ENCODE results near the gene TTLL3.

TTLL3 gene

DNA sequence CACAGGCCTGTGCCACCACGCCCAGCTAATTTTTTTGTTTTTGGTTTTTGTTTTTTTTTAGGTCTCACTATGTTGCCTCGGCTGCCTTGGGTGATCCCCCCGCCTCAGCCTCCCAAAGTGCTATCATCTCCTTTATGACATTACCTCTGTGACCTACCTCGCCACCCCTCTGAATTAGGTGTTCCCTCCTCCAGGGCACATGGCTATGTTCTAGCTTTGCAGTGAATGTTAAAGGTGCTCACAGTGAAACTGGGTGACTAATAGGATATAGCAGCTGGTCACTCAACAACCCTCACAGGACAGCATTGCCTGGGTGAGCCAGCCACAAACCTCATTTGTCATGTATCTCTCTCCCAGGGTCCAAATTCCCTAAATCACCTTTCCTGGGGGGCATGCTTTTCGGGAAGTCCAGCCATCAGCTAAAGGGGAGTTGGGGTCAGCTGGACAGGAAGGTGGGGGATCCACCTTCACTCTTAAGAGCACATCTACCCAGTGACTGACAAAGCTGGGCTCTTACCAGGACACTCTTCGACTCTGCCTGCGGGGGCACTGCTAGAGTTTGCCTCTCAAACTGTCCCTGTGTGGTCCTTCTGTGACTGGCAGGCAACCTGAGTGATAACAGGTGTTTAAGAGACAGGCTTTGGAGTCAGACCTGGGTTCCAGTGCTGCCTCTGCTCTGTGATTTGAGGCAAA is 1.6 kb upstream of the TTLL3 start:
- Mint-ChIP-seq H3K4me3 (peak overlapping the region; percentile 81), H3K27me3 (no peaks in the 10 kb centered on the region), H3K27ac (peak overlapping the region; percentile 96), H3K9me3 (ENCODE audit: low read depth) (no peaks in the 10 kb centered on the region), H3K4me1 (ENCODE audit: low read depth) (peaks cover 37% of the 10 kb centered on the region), H3K36me3 (peaks cover 2% of the 10 kb centered on the region)

DNA sequence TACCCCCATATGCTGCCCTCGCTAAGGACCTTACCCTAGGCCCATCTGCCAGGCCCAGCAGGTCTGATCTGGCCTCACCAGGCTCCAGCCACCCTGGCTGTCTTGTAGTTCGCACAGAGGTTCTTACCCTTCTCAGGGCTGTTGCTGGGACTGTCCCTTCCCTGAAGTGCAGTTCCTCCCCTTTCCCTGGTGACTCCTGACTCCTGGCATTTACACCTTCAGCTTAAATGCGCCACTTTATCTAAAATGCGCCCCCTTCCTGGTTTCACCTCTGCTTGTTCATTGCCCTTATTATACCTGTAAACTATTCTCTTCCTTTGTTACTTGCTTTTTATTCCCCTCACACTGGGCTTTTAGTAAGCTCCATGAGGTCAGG is 835 bp upstream of the TTLL3 start:
- Mint-ChIP-seq H3K4me1 (ENCODE audit: low read depth) (peaks cover 36% of the 10 kb centered on the region), H3K27ac (peak overlapping the region; percentile 96), H3K4me3 (peak overlapping the region; percentile 81), H3K36me3 (no peaks in the 10 kb centered on the region), H3K27me3 (no peaks in the 10 kb centered on the region), H3K9me3 (ENCODE audit: low read depth) (no peaks in the 10 kb centered on the region)

DNA sequence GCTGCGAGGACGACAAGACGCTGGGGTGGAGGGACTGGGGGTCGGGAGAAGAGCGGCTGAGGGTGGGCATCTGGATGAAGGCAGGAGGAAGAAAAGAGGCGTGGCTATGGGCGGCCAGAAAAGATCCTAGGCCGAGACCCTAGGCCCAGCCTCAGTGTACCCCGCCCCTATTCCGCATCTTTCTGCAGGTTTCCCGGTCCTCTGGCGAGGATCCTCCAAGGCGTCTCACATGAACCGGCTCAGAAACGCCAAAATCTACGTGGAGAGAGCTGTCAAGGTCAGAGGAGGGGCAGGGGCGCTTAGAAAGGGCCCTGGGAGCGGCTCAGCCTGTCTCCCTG is 340 bp downstream of the TTLL3 start:
- Mint-ChIP-seq H3K27me3 (no peaks in the 10 kb centered on the region), H3K4me1 (ENCODE audit: low read depth) (peaks cover 36% of the 10 kb centered on the region), H3K9me3 (ENCODE audit: low read depth) (no peaks in the 10 kb centered on the region), H3K4me3 (peak overlapping the region; percentile 77), H3K36me3 (no peaks in the 10 kb centered on the region), H3K27ac (peak overlapping the region; percentile 59)

DNA sequence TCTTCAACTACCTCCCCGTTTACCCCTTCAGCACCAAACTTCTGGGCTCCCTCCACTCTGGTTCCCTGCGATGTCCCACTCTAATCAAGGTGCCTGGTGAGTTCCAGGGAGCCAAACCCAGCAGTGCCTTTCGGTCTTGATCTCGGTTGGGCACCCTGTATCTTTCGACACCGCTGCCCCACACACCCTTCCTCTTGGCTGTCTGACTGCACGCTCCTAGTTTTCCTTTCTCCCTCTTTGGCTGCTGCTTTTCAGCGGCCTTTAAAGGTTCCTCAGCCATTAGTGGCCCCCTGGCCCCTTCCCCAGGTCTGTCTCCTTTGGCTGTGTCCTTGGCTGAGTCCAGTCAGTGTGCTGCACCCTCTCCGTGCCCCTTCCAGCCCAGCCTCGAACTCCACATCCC is 784 bp downstream of the TTLL3 start:
- H3K9me3 Mint-ChIP-seq (ENCODE audit: low read depth): no peaks in the 10 kb centered on the region
- peak overlapping the region; percentile 59 for H3K27ac Mint-ChIP-seq
- H3K4me3 Mint-ChIP-seq: peak overlapping the region; percentile 77
- H3K4me1 Mint-ChIP-seq (ENCODE audit: low read depth): peaks cover 36% of the 10 kb centered on the region
- no peaks in the 10 kb centered on the region for H3K27me3 Mint-ChIP-seq
- H3K36me3 Mint-ChIP-seq: no peaks in the 10 kb centered on the region

DNA sequence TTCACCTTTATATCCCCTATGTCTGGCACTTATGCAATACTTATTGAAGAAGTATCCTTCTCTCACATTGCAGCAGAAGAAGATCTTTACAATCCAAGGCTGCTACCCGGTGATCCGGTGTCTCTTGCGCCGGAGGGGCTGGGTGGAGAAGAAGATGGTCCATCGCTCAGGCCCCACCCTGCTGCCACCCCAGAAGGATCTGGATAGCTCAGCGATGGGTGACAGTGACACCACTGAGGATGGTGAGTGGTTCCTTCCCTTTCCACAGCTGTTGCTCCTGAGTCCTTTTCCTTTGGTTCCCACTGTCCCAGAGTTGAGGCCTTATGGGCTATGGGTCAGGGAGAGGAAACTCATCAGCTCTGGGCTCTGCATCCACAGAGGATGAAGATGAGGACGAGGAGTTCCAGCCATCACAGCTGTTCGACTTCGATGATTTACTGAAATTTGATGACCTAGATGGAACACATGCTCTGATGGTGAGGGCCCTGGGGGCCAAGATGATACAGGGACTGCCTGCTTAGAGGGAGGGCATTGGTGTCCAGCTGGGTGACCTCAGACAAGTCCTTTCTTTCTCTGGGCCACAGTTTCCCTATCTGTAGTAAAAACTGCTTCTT is 2.9 kb downstream of the TTLL3 start:
- no peaks in the 10 kb centered on the region for H3K27me3 Mint-ChIP-seq

DNA sequence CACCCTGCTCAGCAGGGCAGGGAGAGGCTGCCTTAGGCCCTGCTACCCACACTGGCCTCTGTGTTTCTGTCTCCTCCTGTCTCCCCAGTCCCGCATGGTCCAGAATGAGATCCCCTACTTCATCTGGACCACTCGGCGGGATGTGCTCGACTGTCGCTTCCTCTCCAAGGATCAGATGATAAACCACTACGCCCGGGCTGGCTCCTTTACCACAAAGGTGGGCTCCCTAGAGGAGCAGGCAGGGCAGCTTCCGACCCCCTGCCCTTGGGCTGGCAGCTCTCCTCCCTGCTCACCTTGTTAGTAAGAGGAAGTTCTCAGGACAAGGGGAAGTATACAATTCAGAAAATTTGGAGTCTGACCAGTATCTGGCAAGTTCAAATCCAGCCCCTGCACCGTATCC is 5.9 kb downstream of the TTLL3 start:
- Mint-ChIP-seq H3K27ac (no peak overlapping the region), H3K4me1 (ENCODE audit: low read depth) (peaks cover 8% of the 10 kb centered on the region), H3K27me3 (no peaks in the 10 kb centered on the region), H3K36me3 (peaks cover 6% of the 10 kb centered on the region), H3K4me3 (no peak overlapping the region), H3K9me3 (ENCODE audit: low read depth) (no peaks in the 10 kb centered on the region)

More for the DNA sequence above, 2.9 kb downstream of the TTLL3 start:
- Mint-ChIP-seq H3K9me3 (ENCODE audit: low read depth) (no peaks in the 10 kb centered on the region), H3K36me3 (peaks cover under 1% of the 10 kb centered on the region), H3K4me3 (no peak overlapping the region), H3K27ac (no peak overlapping the region), H3K4me1 (ENCODE audit: low read depth) (peaks cover 30% of the 10 kb centered on the region)

DNA sequence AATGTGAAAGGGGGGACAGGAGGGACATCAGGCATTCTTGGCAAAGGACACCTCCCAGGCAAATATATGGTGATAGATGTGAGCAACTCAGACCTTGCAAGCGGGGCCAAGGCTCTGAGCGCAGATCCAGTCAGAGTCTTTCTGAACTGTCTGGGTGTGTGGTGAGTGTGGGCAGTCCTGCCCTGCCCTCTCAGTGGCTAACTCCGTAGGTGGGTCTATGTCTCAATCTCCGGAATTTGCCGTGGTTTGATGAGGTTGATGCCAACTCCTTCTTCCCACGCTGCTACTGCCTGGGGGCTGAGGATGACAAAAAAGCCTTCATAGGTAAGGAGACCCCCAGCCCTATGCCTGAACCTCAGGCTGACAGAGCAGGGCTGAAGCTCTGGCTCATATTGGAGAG is 7.4 kb downstream of the TTLL3 start:
- no peak overlapping the region for H3K27ac Mint-ChIP-seq
- H3K27me3 Mint-ChIP-seq: no peaks in the 10 kb centered on the region
- peaks cover 8% of the 10 kb centered on the region for H3K36me3 Mint-ChIP-seq
- no peak overlapping the region for H3K4me3 Mint-ChIP-seq
- no peaks in the 10 kb centered on the region for H3K4me1 Mint-ChIP-seq (ENCODE audit: low read depth)
- no peaks in the 10 kb centered on the region for H3K9me3 Mint-ChIP-seq (ENCODE audit: low read depth)

DNA sequence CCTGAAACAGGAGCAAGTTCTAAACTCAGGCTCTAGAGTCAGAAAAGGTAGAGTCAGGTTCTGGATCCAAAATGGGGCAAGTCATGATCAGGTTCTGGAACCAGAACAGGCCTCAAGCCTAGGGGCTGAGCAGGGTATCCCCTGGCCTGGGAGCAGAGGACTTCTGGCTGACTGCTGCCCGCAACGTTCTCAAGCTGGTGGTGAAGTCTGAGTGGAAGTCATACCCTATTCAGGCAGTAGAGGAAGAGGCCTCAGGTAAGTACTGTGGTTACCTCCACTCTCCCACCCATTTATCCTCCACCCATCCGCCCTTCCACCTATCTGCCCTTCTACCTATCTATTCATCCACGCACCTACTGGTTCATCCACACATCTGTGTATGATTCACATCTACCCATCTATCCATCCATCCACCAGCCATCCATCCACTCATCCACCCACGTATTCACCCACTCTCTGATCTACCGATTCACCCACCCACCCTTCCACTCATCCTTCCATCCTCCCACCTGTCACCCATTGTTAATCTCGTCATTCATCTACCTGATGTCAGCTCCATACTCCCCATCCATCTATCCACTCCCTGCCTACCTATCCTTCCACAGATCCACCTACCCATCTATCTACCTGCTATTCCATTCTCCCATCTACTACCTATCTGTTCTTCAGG is 8.7 kb downstream of the TTLL3 start:
- H3K27ac Mint-ChIP-seq: no peak overlapping the region
- no peaks in the 10 kb centered on the region for H3K9me3 Mint-ChIP-seq (ENCODE audit: low read depth)
- H3K27me3 Mint-ChIP-seq: no peaks in the 10 kb centered on the region
- H3K36me3 Mint-ChIP-seq: peaks cover 8% of the 10 kb centered on the region
- H3K4me3 Mint-ChIP-seq: no peak overlapping the region
- no peaks in the 10 kb centered on the region for H3K4me1 Mint-ChIP-seq (ENCODE audit: low read depth)

DNA sequence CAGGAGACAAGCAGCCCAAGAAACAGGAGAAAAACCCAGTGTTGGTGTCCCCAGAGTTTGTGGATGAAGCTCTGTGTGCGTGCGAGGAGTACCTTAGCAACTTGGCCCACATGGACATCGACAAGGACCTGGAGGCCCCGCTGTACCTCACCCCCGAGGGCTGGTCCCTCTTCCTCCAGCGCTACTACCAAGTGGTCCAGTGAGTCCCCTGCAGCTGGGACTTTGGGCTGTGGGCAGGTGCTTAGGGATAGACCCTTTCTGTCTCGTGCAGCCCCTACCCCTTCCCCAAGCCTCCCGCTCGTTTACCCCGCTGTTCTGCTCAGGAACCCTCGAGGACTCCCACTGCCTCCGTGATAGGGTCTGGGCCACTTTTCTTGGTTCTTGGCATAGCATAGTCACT is 10.5 kb downstream of the TTLL3 start:
- Mint-ChIP-seq H3K36me3 (peaks cover 8% of the 10 kb centered on the region), H3K27me3 (no peaks in the 10 kb centered on the region), H3K4me3 (no peak overlapping the region), H3K9me3 (ENCODE audit: low read depth) (no peaks in the 10 kb centered on the region), H3K27ac (no peak overlapping the region), H3K4me1 (ENCODE audit: low read depth) (no peaks in the 10 kb centered on the region)

DNA sequence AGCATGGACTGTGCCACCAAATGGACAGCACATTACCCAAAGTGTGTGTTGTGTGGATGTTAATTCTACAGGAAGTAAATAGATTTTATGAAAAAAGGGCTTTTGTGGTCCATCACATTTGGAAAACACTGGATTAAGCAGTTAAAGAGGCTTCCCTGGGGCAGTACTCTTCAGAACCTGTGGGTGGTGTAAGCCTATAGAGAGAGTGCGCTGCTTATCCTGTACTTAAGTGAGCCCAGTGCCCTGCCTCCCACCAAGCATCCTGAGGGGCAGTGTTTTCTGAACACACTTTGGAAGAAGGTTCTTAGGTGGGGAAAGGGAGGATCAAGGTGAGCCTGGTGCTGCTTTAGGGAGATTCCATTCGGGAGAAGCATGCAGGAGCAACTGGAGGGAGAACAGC is 10.9 kb downstream of the TTLL3 start:
- H3K4me1 Mint-ChIP-seq (ENCODE audit: low read depth): no peaks in the 10 kb centered on the region
- no peaks in the 10 kb centered on the region for H3K27me3 Mint-ChIP-seq
- H3K9me3 Mint-ChIP-seq (ENCODE audit: low read depth): no peaks in the 10 kb centered on the region
- H3K4me3 Mint-ChIP-seq: no peak overlapping the region
- peaks cover 8% of the 10 kb centered on the region for H3K36me3 Mint-ChIP-seq
- no peak overlapping the region for H3K27ac Mint-ChIP-seq

DNA sequence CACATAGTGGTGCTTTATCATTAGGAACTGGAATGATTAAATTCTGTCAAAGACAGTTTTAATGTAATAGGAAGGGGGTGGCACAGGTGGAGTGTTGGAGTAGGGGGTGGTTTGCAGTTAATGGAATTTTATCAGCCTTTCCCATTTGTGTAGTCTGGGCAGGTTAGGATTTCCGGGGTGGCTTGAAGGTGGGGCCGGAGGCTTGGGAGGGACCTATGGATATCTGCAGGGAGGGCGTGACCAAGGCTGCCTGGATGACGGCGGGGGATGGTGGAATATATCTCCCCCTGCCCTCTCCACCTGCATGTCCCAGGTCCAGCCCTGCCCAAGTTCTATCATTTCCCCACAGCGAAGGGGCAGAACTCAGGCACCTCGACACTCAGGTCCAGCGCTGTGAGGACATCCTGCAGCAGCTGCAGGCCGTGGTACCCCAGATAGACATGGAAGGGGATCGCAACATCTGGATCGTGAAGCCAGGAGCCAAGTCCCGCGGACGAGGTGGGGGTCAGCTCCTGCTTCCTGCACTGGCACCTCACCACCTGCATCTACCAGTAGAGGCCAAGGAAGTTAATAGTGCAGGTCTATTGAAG is 15.5 kb downstream of the TTLL3 start:
- no peak overlapping the region for H3K4me3 Mint-ChIP-seq
- no peaks in the 10 kb centered on the region for H3K9me3 Mint-ChIP-seq (ENCODE audit: low read depth)
- H3K27ac Mint-ChIP-seq: no peak overlapping the region
- H3K27me3 Mint-ChIP-seq: no peaks in the 10 kb centered on the region
- H3K36me3 Mint-ChIP-seq: peaks cover 2% of the 10 kb centered on the region
- H3K4me1 Mint-ChIP-seq (ENCODE audit: low read depth): no peaks in the 10 kb centered on the region

DNA sequence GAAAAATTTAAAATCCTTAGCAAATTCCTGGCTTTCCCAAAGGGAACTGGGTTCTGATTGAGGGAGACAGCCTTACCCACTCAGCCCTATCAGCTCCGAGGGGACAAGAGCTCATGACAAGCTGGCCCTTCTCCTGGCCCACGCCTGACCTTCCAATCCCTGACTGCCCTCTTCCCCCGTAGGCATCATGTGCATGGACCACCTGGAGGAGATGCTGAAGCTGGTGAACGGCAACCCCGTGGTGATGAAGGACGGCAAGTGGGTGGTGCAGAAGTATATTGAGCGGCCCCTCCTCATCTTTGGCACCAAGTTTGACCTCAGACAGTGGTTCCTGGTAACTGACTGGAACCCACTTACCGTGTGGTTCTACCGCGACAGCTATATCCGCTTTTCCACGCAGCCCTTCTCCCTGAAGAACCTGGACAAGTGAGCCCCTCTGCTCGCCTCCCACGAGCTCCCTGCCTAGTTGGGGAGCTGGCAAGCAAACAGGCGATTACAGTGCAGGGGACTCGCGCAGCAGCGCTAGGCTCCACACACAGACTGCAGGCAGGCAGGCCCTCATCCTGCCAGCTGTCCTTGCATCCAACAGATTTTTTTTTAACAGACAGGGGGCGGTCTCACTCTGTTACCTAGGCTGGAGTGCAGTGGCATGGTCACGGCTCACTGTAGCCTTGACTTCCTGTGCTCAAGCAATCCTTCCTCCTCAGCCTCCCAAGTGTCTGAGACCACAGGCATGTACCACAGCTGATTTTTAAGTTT is 16.9 kb downstream of the TTLL3 start:
- Mint-ChIP-seq H3K4me1 (ENCODE audit: low read depth) (peaks cover 7% of the 10 kb centered on the region), H3K9me3 (ENCODE audit: low read depth) (no peaks in the 10 kb centered on the region), H3K27ac (no peak overlapping the region), H3K36me3 (peaks cover 2% of the 10 kb centered on the region), H3K27me3 (no peaks in the 10 kb centered on the region), H3K4me3 (no peak overlapping the region)

DNA sequence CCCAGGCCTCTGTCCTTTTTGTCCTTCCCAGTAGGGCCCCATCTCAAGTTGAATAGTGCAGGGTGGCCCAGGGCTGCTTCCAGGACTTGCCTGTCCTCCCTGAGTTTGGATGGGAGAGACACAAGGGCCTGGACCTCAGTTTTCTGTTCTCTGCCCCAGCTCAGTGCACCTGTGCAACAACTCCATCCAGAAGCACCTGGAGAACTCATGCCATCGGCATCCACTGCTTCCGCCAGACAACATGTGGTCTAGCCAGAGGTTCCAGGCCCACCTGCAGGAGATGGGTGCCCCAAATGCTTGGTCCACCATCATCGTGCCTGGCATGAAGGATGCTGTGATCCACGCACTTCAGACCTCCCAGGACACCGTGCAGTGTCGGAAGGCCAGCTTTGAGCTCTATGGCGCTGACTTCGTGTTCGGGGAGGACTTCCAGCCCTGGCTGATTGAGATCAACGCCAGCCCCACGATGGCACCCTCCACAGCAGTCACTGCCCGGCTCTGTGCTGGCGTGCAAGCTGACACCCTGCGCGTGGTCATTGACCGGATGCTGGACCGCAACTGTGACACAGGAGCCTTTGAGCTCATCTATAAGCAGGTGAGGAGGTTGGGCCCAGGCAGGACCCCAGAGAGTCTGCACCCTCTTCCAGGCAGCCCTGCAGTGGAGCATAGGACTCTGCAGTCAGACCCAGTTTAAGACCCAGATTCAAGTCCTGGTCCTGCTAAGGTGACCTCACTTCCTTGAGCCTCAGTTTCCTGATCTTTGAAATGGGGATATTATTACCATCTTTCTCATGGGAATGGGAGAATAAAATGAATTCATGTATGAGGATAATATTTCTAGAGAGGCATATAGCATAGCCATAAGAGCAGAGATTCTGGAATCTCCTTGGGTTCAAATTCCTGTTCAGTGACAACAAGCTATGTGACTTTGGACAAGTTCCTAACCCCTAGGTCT is 19.0 kb downstream of the TTLL3 start:
- peaks cover 3% of the 10 kb centered on the region for H3K36me3 Mint-ChIP-seq

DNA sequence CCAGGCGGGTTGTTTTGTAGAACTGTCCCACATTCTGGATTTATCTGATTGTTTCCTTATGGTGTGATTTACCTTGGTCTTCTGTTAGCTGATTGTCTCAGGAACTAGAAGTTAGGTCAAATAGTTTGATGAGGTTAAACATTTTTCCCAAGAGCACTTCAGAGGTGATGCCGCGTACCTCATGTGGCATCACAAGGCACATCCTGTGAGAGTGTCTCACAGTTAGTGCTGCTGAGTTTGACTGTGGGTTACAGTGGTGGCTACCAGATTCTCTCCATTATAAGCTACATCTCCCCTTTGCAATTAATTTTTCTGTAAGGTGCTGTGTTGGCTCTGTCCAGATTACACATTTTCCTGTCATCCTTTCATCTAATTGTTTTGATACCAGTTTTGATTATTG is 21.2 kb downstream of the TTLL3 start:
- Mint-ChIP-seq H3K27me3 (no peaks in the 10 kb centered on the region), H3K4me3 (no peak overlapping the region), H3K4me1 (ENCODE audit: low read depth) (peaks cover 7% of the 10 kb centered on the region), H3K9me3 (ENCODE audit: low read depth) (no peaks in the 10 kb centered on the region), H3K36me3 (peaks cover 4% of the 10 kb centered on the region), H3K27ac (peak overlapping the region; percentile 9)

More for the DNA sequence above, 19.0 kb downstream of the TTLL3 start:
- Mint-ChIP-seq H3K27me3 (no peaks in the 10 kb centered on the region), H3K4me3 (no peak overlapping the region), H3K27ac (no peak overlapping the region), H3K9me3 (ENCODE audit: low read depth) (no peaks in the 10 kb centered on the region), H3K4me1 (ENCODE audit: low read depth) (peaks cover 7% of the 10 kb centered on the region)
